ENCODE data around the gene EYS.

DNA sequence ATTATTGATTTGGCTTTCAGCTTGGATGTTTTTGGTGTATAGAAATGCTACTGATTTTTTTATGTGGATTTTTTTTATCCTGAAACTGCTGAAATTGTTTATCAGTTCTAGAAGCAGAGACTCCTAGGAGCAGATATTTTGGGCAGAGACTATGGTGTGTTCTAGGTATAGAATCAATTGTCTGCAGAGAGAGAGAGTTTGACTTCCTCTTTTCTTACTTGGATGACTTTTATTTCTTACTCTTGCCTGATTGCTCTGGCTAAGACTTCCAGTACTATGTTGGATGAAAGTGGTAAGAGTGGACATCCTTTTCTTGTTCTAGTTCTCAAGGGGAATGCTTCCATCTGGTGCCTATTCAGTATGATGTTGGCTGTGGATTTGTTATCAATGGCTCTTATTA, 1700.8 kb downstream of the EYS start:
- TF ChIP-seq, protein P1, sequence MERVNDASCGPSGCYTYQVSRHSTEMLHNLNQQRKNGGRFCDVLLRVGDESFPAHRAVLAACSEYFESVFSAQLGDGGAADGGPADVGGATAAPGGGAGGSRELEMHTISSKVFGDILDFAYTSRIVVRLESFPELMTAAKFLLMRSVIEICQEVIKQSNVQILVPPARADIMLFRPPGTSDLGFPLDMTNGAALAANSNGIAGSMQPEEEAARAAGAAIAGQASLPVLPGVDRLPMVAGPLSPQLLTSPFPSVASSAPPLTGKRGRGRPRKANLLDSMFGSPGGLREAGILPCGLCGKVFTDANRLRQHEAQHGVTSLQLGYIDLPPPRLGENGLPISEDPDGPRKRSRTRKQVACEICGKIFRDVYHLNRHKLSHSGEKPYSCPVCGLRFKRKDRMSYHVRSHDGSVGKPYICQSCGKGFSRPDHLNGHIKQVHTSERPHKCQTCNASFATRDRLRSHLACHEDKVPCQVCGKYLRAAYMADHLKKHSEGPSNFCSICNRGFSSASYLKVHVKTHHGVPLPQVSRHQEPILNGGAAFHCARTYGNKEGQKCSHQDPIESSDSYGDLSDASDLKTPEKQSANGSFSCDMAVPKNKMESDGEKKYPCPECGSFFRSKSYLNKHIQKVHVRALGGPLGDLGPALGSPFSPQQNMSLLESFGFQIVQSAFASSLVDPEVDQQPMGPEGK (CRISPR knock-in tag; IDR thresholded peaks at IDR 0.05; ENCODE audit: borderline replicate concordance) = no peak
- TF ChIP-seq TCF4 (CRISPR knock-in tag; IDR thresholded peaks at IDR 0.05; ENCODE audit: borderline replicate concordance) (no peak), ARNTL (CRISPR knock-in tag; IDR thresholded peaks at IDR 0.05; ENCODE audit: borderline replicate concordance, low read depth) (no peak)
- TF ChIP-seq, protein P2, sequence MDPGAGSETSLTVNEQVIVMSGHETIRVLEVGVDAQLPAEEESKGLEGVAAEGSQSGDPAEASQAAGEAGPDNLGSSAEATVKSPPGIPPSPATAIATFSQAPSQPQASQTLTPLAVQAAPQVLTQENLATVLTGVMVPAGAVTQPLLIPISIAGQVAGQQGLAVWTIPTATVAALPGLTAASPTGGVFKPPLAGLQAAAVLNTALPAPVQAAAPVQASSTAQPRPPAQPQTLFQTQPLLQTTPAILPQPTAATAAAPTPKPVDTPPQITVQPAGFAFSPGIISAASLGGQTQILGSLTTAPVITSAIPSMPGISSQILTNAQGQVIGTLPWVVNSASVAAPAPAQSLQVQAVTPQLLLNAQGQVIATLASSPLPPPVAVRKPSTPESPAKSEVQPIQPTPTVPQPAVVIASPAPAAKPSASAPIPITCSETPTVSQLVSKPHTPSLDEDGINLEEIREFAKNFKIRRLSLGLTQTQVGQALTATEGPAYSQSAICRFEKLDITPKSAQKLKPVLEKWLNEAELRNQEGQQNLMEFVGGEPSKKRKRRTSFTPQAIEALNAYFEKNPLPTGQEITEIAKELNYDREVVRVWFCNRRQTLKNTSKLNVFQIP (CRISPR knock-in tag; IDR thresholded peaks at IDR 0.05; ENCODE audit: borderline replicate concordance, low read depth) = no peak

All from SK-N-SH treated with all-trans-retinoic acid at 6 μM for 48 hours (cell line).